ENCODE measurements around the gene CDC14A.

The CDC14A gene

GRCh38 chr1:100543640-100544039, 191.3 kb downstream of the CDC14A start:
- no peak for DNase-seq

GRCh38 chr1:100544791-100545190, 192.5 kb downstream of the CDC14A start:
- DNase-seq: no peak

- no peak for DNase-seq
Observed at GRCh38 chr1:100545855-100546254, 193.5 kb downstream of the CDC14A start.

GRCh38 chr1:100552031-100552430, 199.7 kb downstream of the CDC14A start:
- no peak for DNase-seq

- no peak for DNase-seq
Observed at GRCh38 chr1:100552922-100553321, 200.6 kb downstream of the CDC14A start.

- no peak for DNase-seq
Observed at GRCh38 chr1:100556181-100556580, 203.9 kb downstream of the CDC14A start.

- DNase-seq: no peak
Observed at GRCh38 chr1:100556925-100557605, 204.8 kb downstream of the CDC14A start.

GRCh38 chr1:100557606-100557953, 205.3 kb downstream of the CDC14A start:
- DNase-seq: no peak

GRCh38 chr1:100565533-100565932, 213.2 kb downstream of the CDC14A start:
- no peak for DNase-seq

- no peak for DNase-seq
Observed at GRCh38 chr1:100565937-100566699, 213.8 kb downstream of the CDC14A start.

GRCh38 chr1:100567062-100567461, 214.8 kb downstream of the CDC14A start:
- no peak for DNase-seq

Measured in T1000 (cell line).